Fibroblast of villous mesenchyme (primary cell): ENCODE measurements around the gene ATRNL1. TPM values are rescaled to one million over a fixed set of nuclear protein-coding genes. Genes with fewer than 3 reads are reported as not detected.
A peak's percentile ranks its signal among the peaks of the same experiment; 100 is the strongest.
"Not testable (repeated sequence)": the region's sequence is repeated elsewhere in the genome, so short reads cannot be mapped to it uniquely, and the experiment has no call there.

Experiments
- DNase-seq: peaks from one replicate; pipeline ENCODE4 v3.0.0-alpha.2; 2010; ENCODE audit warnings: low read depth
- H3K4me3 ChIP-seq: 2 replicates; pipeline ENCODE4 v1.5.1; 2011; ENCODE audit warnings: low read depth, mild to moderate bottlenecking, low read length
- CTCF ChIP-seq: IDR thresholded peaks from 2 replicates; pipeline ENCODE4 v1.5.1; 2012; ENCODE audit warnings: low read depth, mild to moderate bottlenecking, low read length; ENCODE audit not compliant: insufficient read depth
- total RNA-seq: library from RNA; depleted of rRNA; stranded (reverse); fragments of >200 nt; gene quantifications from 2 replicates; pipeline ENCODE4 v1.2.3, GENCODE V29; 2012

Gene ATRNL1
- total RNA-seq, 1 donor: 13.0 TPM

- H3K4me3 ChIP-seq: no peak overlapping the region
These were observed 116.0 kb downstream of the ATRNL1 start for GRCh38 chr10:115209133-115209532.

GRCh38 chr10:115214829-115215228, 121.7 kb downstream of the ATRNL1 start:
- H3K4me3 ChIP-seq: no peak overlapping the region
- TF ChIP-seq CTCF: no peak
- DNase-seq: no peak

More at GRCh38 chr10:115209133-115209532, 116.0 kb downstream of the ATRNL1 start:
- no peak for TF ChIP-seq CTCF
- peak; percentile 45 for DNase-seq

DNA sequence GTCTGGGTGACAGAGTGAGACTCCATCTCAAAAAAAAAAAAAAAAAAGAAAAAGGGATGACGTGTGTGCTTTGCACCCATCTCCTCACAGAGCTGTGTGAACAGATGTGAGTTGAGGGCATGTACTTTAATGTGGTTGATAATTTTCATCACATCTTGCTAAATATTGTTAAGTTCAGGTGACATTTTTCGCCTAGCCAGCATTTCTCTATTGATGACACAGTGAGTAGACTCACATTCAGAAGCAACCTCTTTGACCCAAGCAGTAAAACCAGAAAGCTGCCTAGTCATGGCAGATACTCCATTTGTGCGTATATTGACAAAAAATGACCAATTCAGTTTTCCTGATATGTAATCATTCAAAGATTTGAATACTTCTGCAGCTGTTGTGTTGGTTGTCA, 126.0 kb downstream of the ATRNL1 start:
- TF ChIP-seq CTCF: no peak
- no peak for DNase-seq
- no peak overlapping the region for H3K4me3 ChIP-seq

DNA sequence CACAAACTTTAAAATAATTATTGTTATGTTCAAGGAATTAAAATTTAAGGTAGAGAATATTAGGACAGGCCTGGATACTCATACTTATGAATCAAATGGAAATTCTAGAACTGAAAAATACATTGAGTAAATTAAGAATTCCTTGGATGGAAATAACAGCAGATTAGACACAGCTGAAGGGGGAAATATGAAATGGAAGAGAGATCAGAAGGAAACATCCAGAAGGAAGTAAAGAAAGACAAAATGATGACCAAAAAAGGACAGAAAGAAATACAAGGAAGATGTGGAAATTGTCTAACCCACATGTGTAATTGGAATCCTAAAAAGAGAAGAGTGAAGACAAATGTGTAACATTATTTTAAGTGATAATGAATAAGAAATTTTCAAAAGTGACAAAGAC, 128.9 kb downstream of the ATRNL1 start:
- DNase-seq: no peak
- no peak for TF ChIP-seq CTCF
- H3K4me3 ChIP-seq: no peak overlapping the region

DNA sequence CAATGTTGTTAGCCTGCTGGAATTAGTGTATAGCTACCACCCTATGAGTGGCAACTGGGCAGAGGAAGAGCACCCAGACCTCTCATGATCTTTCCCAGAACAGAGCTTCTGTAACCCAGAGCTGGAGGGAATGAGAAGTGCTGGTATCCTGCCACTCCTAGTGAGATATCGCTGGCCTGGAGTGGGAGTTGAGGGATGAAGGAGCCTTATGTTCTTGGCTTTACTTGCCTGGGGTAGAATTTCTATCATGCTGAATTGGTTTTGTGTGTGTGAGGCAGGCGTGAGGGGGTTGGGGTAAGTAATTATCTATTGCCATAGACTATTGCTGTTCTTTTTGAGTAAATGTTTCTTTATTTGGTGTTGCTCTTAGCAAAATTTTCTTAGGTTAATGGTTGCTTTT, 146.6 kb downstream of the ATRNL1 start:
- no peak for TF ChIP-seq CTCF
- DNase-seq: no peak
- no peak overlapping the region for H3K4me3 ChIP-seq

- DNase-seq: no peak
- no peak for TF ChIP-seq CTCF
- no peak overlapping the region for H3K4me3 ChIP-seq
These were observed 157.6 kb downstream of the ATRNL1 start for GRCh38 chr10:115250784-115251183.

GRCh38 chr10:115253765-115254164, 160.6 kb downstream of the ATRNL1 start:
- not testable (repeated sequence) for H3K4me3 ChIP-seq, DNase-seq
